ENCODE data around the gene AEBP2.

The AEBP2 gene

DNA sequence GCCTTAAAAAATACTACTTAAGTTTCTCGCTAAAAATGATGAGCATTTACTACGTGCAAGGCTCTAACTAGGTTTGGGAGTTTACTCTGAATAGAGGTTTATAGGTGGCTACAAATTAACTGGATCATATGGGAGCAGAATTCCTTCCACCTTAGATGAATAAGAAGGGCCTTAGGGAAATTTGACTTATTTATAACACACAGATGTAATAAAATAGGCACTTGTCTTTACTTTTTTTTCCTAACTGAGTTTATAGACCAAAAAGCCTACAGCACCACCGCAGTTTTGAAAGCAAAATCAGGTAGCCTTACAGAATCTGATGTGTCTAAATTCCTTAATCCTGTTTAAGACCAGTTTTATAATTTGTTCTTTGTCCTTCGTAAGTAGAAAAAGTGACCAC lies 10.5 kb downstream of the AEBP2 start:
- TF ChIP-seq, protein P1, sequence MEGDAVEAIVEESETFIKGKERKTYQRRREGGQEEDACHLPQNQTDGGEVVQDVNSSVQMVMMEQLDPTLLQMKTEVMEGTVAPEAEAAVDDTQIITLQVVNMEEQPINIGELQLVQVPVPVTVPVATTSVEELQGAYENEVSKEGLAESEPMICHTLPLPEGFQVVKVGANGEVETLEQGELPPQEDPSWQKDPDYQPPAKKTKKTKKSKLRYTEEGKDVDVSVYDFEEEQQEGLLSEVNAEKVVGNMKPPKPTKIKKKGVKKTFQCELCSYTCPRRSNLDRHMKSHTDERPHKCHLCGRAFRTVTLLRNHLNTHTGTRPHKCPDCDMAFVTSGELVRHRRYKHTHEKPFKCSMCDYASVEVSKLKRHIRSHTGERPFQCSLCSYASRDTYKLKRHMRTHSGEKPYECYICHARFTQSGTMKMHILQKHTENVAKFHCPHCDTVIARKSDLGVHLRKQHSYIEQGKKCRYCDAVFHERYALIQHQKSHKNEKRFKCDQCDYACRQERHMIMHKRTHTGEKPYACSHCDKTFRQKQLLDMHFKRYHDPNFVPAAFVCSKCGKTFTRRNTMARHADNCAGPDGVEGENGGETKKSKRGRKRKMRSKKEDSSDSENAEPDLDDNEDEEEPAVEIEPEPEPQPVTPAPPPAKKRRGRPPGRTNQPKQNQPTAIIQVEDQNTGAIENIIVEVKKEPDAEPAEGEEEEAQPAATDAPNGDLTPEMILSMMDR (IDR thresholded peaks at IDR 0.05; ENCODE audit: extremely low read depth, missing control alignments), result no peak
- DNase-seq (ENCODE audit: low spot score), result no peak

DNA sequence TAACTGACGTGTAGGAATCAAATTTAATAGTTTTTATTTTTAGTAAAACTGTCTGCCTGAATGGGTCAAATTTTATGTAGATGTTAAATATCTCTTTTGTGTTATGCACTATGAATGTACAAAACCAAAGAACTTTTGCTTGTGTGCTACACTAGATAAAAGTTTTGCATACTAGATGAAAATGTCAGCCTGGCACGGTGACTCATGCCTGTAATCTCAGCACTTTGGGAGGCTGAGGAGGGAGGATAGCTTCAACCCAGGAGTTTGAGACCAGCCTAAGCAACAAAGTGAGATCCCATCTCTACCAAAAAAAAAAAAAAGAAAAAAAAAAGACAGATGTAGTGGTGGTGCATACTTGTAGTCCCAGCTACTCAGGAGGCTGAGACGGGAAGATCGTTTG lies 11.1 kb downstream of the AEBP2 start:
- TF ChIP-seq, protein P1 (IDR thresholded peaks at IDR 0.05; ENCODE audit: extremely low read depth, missing control alignments), result no peak
- no peak for DNase-seq (ENCODE audit: low spot score)

DNA sequence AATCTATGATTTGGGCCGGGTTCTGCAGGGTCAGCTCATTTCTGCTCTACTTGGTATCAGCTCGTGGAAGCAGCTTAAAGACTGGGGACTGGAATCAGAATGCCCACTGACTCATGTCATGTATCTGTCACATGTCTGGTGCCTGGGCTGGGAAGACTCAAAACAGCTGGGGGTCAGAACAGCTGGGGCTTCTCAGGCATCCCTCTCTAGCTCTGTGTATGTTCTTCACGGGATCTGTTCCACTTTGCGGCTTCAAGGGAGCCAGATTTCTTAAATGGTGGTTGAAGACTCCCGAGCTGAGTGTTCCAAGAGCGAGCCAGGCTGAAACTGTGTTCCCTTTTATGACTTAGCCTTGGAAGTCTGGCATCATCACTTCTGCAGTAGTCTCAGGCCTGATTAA lies 11.9 kb downstream of the AEBP2 start:
- DNase-seq (ENCODE audit: low spot score), result no peak
- TF ChIP-seq, protein P1 (IDR thresholded peaks at IDR 0.05; ENCODE audit: extremely low read depth, missing control alignments), result no peak

DNA sequence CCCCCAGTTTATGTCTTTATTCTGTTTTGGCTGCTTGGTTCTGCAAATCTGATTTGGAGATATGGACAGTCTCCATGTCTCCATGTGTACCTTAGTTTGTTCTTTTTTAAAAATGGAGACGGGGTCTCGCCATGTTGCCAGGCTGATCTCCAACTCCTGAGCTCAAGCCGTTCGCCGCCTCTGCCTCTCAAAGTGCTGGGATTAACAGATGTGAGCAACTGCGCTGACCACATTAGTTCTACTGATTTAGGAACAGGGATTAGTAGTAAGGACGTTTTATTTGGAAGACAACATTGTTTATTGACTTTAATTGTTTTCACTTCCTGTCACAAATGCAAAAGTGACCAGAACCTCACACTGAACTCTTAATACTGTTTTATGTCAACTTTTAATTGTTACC lies 14.7 kb downstream of the AEBP2 start:
- no peak for DNase-seq (ENCODE audit: low spot score)
- TF ChIP-seq, protein P1 (IDR thresholded peaks at IDR 0.05; ENCODE audit: extremely low read depth, missing control alignments), result no peak

DNA sequence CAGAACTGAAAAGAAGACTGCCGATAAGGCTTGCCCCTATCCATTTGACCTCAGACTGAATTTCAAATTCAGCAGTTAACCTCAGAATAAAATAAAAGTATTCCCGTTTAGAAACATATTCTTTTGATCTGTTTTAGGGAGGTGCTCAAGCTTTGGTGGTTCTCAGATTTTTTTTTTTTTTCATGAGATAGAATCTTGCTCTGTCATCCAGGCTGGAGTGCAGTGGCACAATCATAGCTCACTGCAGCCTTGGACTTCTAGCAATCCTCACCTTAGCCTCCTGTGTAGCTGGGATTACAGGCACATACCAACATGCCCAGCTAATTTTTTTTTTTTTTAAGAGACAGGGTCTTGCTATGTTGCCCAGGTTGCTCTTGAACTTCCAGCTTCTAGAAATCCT lies 15.5 kb downstream of the AEBP2 start:
- no peak for DNase-seq (ENCODE audit: low spot score)

DNA sequence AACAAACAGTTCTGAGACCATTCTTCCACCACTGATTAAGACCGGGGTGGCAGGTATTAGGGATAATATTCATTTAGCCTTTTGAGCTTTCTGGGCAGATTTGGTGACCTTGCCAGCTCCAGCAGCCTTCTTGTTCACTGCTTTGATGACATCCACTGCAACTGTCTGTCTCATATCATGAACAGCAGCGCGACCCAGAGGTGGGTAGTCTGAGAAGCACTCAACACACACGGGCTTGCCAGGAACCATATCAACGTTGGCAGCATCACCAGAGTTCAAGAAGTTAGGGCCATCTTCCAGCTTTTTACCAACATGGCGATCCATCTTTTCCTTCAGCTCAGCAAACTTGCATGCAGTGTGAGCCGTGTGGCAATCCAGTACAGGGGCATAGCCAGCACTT lies 16.9 kb downstream of the AEBP2 start:
- no peak for DNase-seq (ENCODE audit: low spot score)
- TF ChIP-seq, protein P1 (IDR thresholded peaks at IDR 0.05; ENCODE audit: extremely low read depth, missing control alignments), result no peak

More for the DNA sequence above, 15.5 kb downstream of the AEBP2 start:
- TF ChIP-seq, protein P1 (IDR thresholded peaks at IDR 0.05; ENCODE audit: extremely low read depth, missing control alignments), result no peak

DNA sequence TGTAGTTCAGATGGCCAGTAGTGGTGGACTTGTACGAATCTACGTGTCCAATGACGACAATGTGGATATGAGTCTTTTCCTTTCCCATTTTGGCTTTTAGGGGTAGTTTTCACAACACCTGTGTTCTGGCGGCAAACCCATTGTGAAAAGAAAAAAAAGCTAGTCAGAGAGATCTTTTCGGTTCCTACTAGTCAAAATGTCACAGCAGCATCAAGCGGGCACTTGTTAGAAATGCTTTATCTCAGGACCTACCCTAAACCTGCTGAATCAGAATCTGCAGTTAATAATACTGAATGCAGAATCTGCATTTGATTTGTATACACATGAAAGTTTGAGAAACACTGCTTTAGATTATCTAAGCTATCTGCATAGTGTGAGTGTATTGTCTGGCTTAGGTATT lies 18.3 kb downstream of the AEBP2 start:
- no peak for DNase-seq (ENCODE audit: low spot score)
- TF ChIP-seq, protein P1 (IDR thresholded peaks at IDR 0.05; ENCODE audit: extremely low read depth, missing control alignments), result no peak

Measured in GM20000 (cell line).